Right lobe of liver (tissue), 6 donors: ENCODE results near the gene FHIT. TPM values are rescaled to one million over a fixed set of nuclear protein-coding genes. Genes with fewer than 3 reads are reported as not detected.

Experiments used
- ATAC-seq, 4 donors: fragments of 200-7000 bp; cut with Tn5 transposase; one replicate each; pipeline ENCODE4 v1.9.1; 2020; ENCODE audit warnings: mild to moderate bottlenecking in 4 of 4, moderate library complexity in 4 of 4
- DNase-seq, 3 donors: peaks; one replicate each; pipeline ENCODE4 v3.0.0-alpha.2; 2020
- H3K27ac ChIP-seq, 3 donors: fragments of 200-600 bp; one replicate each; pipeline ENCODE4 v1.8.0; 2022
- H3K27me3 ChIP-seq, 2 donors: fragments of 200-600 bp; one replicate each; pipeline ENCODE4 v1.8.0; 2022
- H3K36me3 ChIP-seq, 4 donors: fragments of 200-600 bp; sonication (generic) in 1 of 4; one replicate each; pipeline versions ENCODE4 v1.5.1 to v1.8.0; 2017 to 2022; ENCODE audit warnings: control low read depth in 1 of 4
- H3K4me1 ChIP-seq, 4 donors: fragments of 200-600 bp; sonication (generic) in 1 of 4; one replicate each; pipeline versions ENCODE4 v1.5.1 to v1.8.0; 2017 to 2022; ENCODE audit warnings: control low read depth in 1 of 4
- H3K4me3 ChIP-seq, 3 donors: fragments of 200-600 bp; one replicate each; pipeline ENCODE4 v1.8.0; 2022
- H3K9me3 ChIP-seq, 4 donors: fragments of 200-600 bp; sonication (generic) in 1 of 4; one replicate each; pipeline versions ENCODE4 v1.5.1 to v1.8.0; 2017 to 2022; ENCODE audit warnings: control low read depth in 1 of 4
- POLR2A ChIP-seq: fragments of 450-650 bp; IDR thresholded peaks from one replicate; pipeline ENCODE4 v1.6.1; 2017; ENCODE audit warnings: antibody characterized with exemption, mild to moderate bottlenecking
- WGBS: methylation state at CpG from one replicate; pipeline ENCODE4 v1.1.6; 2018; ENCODE audit warnings: low coverage, low lambda C conversion rate; ENCODE audit not compliant: insufficient coverage; ENCODE audit errors: missing lambda C conversion rate; 5-methylcytosine and 5-hydroxymethylcytosine counted together
- intact Hi-C, 2 donors: fragments of 100-400 bp; cut with DNase I; formaldehyde crosslinking; loops; one replicate each; pipeline versions ENCODE4 v1.11.2 to v1.14.1; 2022
- total RNA-seq, 6 experiments: library from RNA; depleted of rRNA in 2 of 6; stranded (reverse); fragments of >200 nt in 2 of 6; fragmentation: NEBNext Ultra II Directional in 3 of 6; extraction: Animal tissue kit (Norgen Biotek cat#: 25700) in 3 of 6; gene quantifications; one replicate each; pipeline versions ENCODE4 v1.1.0 to v1.2.4, GENCODE V29; 2016 to 2023
- TF ChIP-seq, protein P1 (sequence below), 4 donors: fragments of 200-600 bp in 3 of 4; fragments of 450-650 bp in 1 of 4; IDR thresholded peaks; one replicate each; pipeline versions ENCODE4 v1.5.1 to v1.8.0; 2016 to 2022; ENCODE audit warnings: antibody characterized with exemption in 4 of 4, mild to moderate bottlenecking in 2 of 4
- donor health status: DM: no; HTN: yes; CAD: no.
- donor health status: DM: no; HTN: no; CAD: no.
- donor health status: DM: no; HTN: no; CAD: no.
- donor health status: DM: no; HTN: yes; CAD: no.
- donor health status: DM: no; HTN: yes; CAD: no.

Gene FHIT
- total RNA-seq, 6 experiments from 2014 or later = 6.6 to 11.2 (median 8.0) TPM

DNA sequence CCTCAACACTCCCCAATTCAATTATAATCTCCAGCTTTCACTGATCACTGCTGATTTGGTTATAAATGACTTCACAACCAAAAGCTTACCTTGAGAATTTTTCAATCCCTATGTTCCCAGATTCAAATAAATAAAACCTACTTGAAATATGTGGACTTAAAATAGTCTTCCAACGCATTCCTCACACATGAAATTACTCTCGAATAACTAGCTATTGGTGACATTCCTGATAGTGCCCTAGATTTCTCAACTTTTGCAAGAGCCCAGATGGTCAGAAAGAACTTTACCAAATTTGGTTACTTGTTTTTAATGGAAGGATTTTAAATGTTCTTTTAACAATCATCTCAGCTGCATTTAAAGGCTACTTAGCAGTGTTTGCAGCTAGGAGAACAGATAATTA, 605.5 kb downstream of the FHIT start:
- H3K36me3 ChIP-seq = no peaks in the 10 kb centered on the region
- WGBS = 73% methylated on average over 2 of the region's 2 CpGs
- no peaks in the 10 kb centered on the region for H3K27me3 ChIP-seq
- TF ChIP-seq, protein P1, sequence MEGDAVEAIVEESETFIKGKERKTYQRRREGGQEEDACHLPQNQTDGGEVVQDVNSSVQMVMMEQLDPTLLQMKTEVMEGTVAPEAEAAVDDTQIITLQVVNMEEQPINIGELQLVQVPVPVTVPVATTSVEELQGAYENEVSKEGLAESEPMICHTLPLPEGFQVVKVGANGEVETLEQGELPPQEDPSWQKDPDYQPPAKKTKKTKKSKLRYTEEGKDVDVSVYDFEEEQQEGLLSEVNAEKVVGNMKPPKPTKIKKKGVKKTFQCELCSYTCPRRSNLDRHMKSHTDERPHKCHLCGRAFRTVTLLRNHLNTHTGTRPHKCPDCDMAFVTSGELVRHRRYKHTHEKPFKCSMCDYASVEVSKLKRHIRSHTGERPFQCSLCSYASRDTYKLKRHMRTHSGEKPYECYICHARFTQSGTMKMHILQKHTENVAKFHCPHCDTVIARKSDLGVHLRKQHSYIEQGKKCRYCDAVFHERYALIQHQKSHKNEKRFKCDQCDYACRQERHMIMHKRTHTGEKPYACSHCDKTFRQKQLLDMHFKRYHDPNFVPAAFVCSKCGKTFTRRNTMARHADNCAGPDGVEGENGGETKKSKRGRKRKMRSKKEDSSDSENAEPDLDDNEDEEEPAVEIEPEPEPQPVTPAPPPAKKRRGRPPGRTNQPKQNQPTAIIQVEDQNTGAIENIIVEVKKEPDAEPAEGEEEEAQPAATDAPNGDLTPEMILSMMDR (IDR thresholded peaks at IDR 0.05) = no peak
- TF ChIP-seq POLR2A = no peak
- ATAC-seq = no peak
- no peak overlapping the region for H3K27ac ChIP-seq
- H3K9me3 ChIP-seq = no peaks in the 10 kb centered on the region
- DNase-seq = no peak
- intact Hi-C loops = no loop called here
- no peaks in the 10 kb centered on the region for H3K4me1 ChIP-seq
- H3K4me3 ChIP-seq = no peak overlapping the region

DNA sequence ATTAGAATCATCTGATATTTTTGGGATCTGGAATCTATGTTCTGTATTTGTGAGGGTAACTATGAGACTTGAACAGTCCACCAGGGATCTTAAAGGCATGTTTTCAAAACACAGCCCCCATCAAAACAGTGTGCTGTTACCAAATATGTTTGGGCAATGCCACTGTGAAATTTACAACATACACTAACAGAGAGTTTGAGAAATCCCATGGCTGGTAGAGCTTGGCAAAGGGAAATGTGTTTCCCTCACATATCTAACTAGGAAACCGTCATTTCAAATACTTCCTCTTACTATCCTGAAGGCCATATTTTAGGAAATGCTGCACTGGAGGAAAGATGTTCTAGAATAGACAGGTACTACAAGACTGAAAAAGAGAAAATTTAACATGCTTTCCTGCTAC, 607.4 kb downstream of the FHIT start:
- WGBS = 62% methylated on average over 1 of the region's 1 CpG
- H3K27ac ChIP-seq = no peak overlapping the region
- H3K9me3 ChIP-seq = no peaks in the 10 kb centered on the region
- H3K36me3 ChIP-seq = no peaks in the 10 kb centered on the region
- H3K4me1 ChIP-seq = no peaks in the 10 kb centered on the region
- ATAC-seq (no peak), DNase-seq (no peak)
- intact Hi-C loops = no loop called here
- TF ChIP-seq, protein P1 (IDR thresholded peaks at IDR 0.05) = no peak
- no peak for TF ChIP-seq POLR2A
- no peak overlapping the region for H3K4me3 ChIP-seq
- H3K27me3 ChIP-seq = no peaks in the 10 kb centered on the region

DNA sequence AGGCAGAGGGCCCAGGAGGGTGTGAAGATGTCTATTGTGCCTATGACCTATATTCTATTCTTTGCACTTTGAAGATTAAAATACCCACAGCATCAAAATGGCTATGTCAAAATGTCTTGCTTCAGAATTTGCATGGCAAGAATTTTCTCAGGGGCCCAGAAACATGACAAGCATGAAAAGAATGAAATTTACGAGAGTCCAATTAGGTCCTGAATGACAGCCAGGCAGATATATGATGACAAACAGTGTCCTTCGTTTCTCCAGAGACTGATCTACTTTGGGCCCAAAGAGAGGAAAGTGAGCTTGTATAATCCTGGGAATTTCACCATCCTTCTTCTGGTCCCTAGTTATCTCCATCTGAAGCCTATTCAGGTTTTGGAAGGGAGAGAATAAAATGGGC, 609.9 kb downstream of the FHIT start:
- ATAC-seq (no peak), DNase-seq (no peak)
- Histone ChIP-seq H3K27ac (no peak overlapping the region), H3K4me1 (no peaks in the 10 kb centered on the region), H3K27me3 (no peaks in the 10 kb centered on the region), H3K9me3 (no peaks in the 10 kb centered on the region), H3K36me3 (no peaks in the 10 kb centered on the region), H3K4me3 (no peak overlapping the region)
- 65% methylated on average over 2 of the region's 2 CpGs for WGBS
- TF ChIP-seq, protein P1 (IDR thresholded peaks at IDR 0.05) = no peak
- TF ChIP-seq POLR2A = no peak
- intact Hi-C loops = no loop called here

DNA sequence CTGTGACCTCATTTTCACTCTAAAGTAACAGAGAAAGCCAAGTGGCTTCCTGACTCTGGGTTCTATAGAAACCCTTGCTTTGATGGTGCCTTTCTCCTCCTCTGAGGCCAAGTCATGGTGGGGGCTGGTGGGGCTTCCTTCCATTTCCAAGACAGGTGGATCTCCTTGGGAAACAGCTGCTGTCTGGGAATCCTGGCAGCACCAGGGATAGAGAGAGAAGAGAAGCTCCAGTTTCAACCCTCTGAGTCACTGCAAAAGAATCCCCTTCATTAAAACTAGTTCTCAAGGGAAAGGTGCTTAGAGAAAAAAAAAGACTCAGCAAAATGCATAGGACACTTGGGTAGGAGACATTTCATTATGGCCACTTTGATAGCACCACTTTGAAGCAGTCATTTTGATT, 614.4 kb downstream of the FHIT start:
- Histone ChIP-seq H3K36me3 (no peaks in the 10 kb centered on the region), H3K9me3 (no peaks in the 10 kb centered on the region), H3K27ac (no peak overlapping the region), H3K4me3 (no peak overlapping the region), H3K4me1 (no peaks in the 10 kb centered on the region), H3K27me3 (no peaks in the 10 kb centered on the region)
- TF ChIP-seq POLR2A = no peak
- TF ChIP-seq, protein P1 (IDR thresholded peaks at IDR 0.05) = no peak
- ATAC-seq (no peak), DNase-seq (no peak)
- intact Hi-C loops = no loop called here

DNA sequence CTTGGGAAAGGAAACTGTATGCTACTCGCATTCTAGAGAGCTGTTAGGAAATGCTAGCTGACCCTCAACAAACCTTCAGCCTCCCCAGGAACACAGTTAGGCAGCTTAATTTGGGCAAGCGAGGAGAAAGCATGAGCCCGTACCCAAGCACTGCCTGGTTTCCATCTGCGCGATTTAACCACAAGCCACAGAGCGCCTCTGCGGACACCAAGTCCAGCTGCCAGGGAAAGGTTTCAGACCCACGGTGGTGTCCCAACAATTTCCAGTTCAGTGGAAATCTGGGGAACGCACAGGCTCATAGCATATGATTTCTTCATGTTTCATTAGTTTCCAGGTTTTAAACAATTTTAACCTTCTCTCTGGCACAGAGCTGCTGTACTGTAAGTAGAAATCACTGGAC, 617.6 kb downstream of the FHIT start:
- Histone ChIP-seq H3K4me1 (no peaks in the 10 kb centered on the region), H3K27ac (no peak overlapping the region), H3K9me3 (no peaks in the 10 kb centered on the region), H3K4me3 (no peak overlapping the region), H3K27me3 (no peaks in the 10 kb centered on the region), H3K36me3 (no peaks in the 10 kb centered on the region)
- 45% methylated on average over 3 of the region's 9 CpGs for WGBS
- ATAC-seq (no peak), DNase-seq (no peak)
- TF ChIP-seq POLR2A = no peak
- TF ChIP-seq, protein P1 (IDR thresholded peaks at IDR 0.05) = no peak
- intact Hi-C loops = no loop called here
